HG03575 (cell line): ENCODE measurements around the gene SKAP1.

Experiments
- ATAC-seq: cut with Tn5 transposase; IDR thresholded peaks from one replicate; pipeline ENCODE4 v1.9.1; 2021; ENCODE audit not compliant: unreplicated experiment, insufficient number of reproducible peaks, low FRiP score; ENCODE audit errors: extremely low read depth

The SKAP1 gene

DNA sequence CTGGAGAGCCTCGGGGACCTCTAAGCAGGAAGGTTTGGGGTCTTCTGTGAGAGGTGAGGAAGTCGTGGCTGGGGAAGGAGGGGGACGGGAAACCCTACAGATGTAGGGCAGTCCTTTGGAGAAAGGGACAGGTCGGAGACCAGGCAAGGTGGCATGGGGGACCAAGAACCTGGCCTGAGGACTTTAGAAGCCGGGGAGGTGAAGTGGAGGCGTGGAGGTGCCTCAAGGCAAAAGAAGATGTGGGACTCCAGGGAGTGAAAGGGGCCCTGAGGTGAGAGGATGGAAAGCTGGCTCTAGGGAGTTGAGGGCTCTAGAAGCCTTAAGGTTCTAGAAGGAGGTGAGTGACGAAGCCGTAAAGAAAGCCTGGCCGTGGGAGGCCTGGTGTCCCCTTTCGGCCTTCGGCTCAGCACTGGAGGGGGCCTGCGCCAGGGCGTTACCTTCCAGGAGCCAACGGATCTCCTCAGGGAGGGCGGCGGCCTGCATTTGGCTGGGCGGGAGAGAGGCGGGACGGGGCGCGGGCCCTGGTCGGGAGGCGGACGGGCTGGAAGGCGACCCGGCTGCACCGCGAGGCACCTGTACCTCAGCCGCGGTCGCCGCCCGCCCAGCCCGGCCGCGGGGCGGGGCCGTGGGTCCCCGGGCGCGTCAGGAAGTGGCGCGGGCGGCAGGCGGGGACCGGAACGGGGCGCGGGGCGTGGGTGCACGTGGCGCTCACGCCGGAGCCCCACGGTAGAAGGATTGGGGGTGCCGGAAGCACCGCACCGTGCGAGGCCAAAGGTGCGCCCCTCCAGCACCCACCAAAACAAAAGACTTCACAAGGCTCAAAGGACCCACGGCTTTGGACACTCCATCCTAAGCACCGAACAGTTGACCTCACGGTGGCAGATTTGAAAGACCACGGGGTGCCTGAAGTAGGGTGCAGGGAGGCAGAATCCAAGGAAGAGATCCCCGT lies at the start of gene SKAP1:
Gene SKAP1, minus strand, starts transcription at position 577 of the 949 bp plus-strand sequence.
- ATAC-seq: no peak

DNA sequence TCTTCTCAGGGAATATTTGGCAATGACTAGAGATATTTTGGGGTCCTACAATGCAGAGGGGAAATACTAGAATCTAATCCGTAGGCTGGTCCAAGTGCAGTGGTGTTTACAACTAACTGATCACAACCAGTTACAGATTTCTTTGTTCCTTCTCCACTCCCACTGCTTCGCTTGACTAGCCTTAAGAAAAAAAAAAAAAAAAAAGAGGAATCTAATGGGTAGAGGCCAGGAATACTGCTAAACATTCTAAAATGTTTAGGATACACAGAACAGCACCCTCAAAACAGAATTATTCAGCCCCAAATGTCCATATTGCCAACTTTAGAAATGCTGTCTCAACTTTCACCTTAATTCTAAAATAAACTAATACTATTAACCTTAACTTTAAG lies 49.0 kb upstream of the SKAP1 start:
- no peak for ATAC-seq

DNA sequence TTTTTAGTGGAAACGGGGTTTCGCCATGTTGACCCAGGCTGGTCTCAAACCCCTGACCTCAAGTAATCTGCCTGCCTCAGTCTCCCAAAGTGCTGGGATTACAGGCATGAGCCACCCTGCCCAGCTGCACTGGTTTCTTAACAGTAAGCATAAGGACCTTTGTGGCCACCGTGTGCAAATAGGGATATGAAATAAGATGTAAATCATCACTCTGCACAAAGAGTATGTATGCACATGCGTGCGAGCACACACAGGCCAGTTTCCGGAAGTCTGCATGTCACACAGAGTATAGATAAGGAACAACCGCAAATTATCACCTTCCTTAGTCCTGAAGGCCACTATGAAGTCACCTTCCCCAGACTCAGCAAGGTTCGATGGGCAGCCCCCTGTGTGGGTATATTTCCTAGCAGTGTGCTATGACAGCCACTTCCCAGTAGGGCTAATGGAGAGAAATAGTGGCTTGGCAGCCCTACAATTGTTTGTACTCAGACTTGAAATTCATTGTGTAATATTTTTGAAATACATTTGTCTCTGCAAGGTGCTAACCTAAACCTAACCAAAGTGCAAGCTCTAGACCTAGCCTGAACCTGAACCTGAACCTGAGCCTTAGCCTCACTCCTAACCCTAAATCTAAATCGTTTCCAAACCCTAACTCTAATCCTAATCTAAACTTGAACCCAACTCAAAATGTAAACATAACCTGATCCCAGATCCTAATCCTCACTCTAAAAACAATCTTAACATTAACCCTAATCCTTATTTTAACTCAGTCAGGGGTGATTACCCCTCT lies 48.4 kb upstream of the SKAP1 start:
- no peak for ATAC-seq

DNA sequence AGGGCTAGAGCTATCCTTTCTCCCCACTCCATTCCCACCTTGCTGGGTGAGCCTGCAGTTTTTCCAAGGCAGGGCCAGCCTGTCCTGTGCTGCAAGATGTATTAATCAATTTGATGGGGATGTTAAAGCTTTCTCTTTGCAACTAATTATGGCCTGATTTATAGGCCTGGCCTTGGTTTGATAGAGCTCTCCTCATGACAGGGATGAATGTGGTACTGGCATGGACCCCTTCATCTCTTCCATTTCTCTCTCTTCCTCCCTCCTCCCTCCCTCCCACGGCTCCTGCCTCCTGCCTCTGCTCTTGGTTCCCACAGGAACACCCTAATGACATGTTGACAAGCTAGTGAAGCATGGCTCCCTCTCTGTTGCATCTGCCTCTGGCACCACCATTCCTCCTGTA lies 47.2 kb upstream of the SKAP1 start:
- ATAC-seq: no peak

DNA sequence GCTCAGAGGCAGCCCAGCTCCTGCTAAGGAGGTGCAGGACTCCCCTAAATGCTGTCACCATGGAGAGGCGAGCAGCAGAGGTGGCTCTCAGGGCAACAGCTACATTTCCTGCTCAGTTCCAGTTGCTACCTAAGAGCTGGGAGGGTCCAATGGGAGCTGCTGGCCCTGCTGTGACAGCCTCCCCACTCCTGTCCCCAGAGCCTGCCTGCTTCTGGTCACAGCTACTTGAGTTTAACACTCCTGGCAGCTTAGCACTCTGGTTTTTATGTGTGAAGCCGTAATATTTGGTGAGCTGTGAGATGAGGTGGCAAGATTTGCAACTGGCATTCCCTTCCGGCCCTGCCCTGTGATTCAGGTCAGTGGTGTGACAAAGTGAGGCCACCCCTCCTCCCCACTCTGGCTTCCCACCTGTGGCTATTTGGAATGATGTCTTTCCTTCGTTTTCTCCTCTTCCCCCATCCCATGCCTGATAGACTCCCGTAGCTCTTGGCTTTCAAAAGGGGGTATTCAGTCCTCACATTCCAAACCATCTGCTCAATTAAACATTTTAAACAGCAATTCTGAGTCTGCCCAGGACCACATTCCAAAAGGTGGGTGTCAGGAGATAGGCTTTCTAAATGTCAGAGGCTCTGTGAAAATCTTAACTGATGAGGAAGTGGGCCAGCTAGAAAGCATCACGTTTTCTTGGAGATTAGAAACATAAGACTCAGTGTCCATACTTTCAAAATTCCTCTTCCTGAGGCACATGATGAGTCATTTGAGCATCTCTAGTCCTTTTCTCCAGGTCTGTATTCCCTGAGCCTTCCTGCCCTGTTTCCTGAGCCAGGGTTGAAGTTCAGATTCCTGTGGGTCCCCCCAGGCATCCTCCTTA lies 42.6 kb upstream of the SKAP1 start:
- no peak for ATAC-seq

DNA sequence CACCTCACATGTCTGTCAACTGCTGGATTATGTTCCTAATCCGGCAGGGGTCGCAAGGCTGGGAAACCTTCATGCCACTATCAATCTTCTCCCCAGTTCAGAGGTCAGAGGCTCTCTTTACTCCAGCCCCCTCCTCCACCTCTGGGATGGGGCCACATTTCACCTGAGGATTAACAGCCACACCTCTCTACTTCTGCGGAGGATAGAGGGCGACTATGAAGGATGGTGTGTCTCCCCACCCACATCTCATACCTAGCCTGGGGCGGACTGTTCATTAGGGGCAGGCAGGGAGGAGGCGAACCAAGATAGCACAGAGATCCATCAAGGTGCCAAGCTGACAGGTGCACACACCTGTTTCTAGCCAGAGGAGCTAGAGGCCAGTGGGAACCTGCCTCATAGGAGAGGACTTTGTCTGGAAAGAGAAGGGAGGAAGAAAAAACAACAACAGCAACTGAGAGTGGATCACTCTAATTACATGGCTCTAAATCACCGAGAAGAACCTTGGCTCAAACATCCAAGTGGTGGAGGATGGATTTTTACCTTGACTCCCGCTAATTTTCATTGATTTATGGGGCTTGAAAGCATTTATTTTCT lies 41.9 kb upstream of the SKAP1 start:
- no peak for ATAC-seq

DNA sequence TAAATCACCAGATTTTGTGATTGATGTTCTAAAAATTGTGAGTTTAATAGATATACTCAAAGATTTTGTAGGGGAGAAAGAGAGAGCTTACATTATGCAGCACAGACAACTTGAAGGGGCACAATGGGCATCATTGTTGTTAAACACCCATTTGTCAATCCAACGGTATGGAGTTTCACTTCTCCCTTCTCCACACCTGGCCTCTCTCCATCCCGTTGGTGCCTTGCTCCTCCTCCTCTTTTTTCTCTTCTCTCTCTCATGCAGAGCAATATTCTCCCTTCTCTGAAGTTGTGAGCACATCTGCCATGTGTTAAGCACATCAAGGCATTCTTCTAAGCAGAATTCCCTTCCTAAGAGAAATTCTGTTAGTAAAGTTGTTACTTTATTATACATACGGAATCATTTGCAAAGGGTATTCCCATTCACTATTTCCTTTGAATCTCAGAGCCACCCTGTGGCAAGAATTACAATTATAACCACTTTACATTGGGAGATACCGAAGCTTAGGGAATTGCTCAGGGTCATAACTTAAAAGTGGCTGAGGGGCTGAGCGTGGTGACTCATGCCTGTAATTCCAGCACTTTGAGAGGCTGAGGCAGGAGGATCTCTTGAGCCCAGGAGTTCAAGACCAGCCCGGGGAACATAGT lies 40.5 kb upstream of the SKAP1 start:
- ATAC-seq: no peak

DNA sequence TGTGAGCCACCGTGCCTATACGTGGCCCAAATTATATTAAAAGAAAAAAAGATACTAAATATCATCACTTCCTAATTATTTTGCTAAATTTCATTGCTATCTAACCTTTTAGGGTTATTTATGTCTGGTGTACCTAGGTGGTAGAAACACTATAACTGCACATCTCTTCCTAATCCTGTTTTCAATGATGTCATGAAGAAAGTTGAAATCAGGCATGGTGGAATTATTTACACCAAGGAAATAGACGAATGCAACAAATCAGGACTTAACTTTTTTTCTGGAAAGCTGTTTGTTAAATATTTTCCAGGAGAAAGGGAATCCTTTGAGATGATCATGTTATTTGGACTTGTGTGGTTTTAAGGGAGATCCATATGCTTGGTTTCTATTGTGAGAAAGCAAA lies 39.2 kb upstream of the SKAP1 start:
- no peak for ATAC-seq

DNA sequence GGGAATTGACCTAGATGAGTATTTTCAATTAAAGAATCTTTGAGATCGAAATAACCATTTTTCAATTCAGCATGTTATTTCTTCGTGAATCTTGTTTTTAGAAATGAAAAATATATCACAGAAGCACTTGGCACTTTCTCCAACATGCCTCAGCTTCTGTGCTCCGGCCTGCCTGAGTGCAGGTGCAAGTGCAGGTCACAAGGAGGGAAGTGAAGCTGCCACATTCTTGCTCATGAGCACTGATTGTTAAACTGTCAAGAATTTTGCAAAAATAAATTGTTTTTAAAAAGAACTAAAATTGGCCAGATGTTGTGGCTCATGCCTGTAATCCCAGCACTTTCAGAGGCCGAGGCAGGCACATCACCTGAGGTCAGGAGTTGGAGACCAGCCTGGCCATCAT lies 38.3 kb upstream of the SKAP1 start:
- no peak for ATAC-seq

DNA sequence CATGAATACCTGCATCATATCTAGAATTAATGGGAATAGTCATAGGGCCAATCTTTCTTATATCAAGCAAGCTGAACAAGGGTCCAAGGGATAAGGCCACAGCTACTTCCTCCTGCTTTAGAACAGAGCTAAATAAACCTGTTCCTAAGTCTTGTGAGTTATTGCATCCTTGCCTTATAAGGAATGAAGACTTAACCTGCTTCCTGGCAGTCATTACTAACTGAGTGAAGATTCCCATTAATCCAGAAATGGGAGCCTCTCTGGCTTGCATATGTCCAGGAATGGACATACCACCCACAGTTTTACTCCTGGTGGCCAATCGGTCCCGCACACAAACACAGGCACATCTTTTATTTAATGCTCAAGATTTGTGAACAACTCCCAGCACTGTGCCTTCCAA lies 35.9 kb upstream of the SKAP1 start:
- no peak for ATAC-seq

DNA sequence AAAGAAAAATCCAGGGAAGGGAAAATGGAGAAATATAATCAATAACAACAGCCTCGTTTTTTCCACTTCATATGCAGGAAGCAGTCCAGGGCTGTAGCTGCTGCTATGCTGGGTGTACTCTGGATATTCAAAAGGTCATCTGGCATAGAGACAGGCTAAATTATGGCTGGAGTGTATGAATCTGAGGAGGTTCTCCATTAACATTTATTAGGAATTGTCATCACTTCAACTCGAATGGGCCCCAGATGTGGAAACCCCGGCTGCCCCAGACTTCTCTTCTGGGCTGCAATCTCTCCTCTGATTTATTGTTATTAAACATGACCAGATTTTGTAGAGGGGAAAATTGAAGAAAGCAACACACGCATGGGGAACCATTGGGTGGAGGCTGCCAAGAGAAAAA lies 33.5 kb upstream of the SKAP1 start:
- no peak for ATAC-seq

DNA sequence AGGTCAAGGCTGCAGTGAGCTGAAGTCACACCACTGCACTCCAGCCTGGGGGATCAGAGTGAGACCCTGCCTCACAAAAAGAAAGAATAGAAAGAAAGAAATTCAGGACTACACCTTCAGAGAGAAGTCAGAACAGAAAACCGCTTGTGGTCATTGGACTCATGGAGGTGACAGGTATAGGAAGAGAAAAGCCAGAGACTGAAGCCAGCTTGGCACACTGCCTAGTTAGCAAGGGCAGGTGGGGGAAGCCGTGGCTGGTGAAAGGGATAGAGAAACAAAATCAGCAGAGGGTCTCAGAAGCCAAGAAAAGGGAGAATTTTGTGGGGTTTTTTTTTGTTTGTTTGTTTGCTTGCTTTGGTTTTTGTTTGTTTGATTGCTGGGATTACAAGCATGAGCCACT lies 32.9 kb upstream of the SKAP1 start:
- no peak for ATAC-seq

DNA sequence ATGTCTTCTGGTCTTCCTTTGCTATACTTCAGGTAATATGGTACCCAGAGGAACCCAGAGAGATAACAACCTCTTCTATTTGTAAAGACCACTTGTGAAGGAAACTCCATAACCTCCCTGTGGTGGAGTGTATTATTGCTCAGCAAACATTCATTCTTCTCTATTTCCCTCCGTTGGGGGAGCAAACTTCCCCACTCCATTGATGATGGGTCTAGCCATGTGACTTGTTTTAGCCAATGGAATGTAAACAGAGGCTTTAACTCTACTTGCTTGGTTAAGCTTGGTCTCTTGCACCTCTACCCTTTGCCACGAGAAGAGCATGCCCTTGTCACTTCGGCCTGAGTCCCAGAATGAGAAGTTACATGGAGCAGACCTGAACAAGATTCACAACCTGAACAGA lies 30.0 kb upstream of the SKAP1 start:
- ATAC-seq: no peak

DNA sequence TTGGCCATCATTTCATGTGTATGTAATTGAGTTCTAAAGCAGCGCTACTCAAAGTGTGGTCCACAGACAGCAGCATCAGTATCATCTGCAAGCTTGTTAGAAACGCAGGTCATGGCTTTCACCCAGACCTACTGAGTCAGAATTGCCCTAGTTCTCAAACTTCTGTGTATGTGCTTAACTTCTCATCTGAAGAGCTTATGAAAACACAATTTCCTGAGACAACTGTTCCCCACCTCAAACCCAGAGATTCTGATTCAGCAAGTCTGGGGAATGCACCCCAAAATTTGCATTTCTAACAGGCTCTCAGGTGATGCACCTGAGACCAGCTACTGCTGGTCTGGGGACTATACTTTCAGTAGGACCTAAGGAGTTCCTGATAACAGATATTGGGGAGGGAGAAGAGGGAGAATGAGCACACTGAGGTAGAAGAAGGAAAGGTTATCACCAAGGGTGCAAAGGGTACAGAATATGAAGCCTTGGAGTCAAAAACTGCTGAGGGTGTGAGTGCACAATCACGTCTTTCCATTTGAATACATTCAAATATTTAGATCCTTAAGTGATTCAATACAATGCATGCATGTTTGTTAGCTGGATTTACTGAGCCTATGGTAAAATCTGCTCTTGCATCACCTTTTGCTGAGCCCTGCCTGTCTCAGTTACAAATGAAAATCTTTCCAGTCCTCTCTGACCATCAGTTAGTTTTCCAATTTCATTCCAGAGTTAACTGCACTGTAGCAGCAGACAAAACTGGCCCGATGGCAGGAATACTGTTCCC lies 29.2 kb upstream of the SKAP1 start:
- ATAC-seq: no peak

DNA sequence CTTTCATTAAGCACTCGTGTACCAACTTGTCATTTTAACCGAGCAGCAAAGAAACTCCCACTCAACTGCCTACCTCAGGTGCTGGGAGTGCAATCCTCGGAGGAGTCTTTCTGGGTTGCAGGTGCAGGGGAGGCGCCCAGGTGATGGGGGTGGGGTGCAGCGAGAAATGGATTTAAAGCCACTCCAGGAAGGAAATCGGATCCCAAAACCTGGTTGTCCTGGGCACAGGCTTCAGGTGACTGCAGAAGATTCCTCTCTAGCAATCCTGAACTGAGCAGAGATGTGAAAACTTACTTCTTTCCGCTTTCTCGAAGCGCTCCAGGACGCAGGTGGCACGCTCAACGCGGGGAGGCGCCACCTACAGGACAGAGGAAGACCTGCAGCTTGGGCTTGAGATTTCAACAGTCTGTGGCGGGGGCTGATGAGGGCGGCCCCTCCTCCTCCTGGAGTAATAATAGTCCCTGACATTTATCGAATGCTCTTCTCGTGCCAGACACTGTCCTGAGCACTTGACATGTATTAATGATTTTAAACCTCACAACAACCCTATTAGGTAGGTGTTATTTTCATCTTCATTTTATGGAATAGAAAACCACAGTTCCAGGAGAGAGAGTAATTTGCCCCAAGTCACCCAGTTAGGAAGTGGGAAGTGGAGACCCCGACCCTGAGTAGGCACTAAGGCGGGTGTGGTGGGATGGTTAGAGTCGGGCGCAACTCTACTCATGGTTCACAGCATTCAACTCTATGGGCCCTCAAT lies 27.2 kb upstream of the SKAP1 start:
- no peak for ATAC-seq

DNA sequence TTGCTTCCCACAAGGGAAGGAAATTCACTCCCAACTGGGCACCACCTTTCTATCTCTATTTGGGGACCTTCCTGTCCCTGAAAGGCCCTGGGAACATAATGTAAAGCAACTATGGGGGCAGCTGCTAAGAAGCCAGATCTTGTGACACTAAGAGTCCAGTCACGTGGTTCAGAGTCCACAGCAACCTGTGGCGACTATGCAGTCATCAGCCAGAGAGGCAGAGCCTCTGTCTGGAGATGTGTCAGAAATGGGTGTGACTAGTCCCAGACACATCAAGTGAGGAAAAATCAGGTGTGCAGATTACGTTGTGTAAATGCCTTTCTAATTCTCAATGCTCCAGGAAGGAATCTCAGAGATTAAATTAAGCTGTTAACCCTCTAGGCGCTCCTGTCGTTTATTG lies 26.6 kb upstream of the SKAP1 start:
- no peak for ATAC-seq

DNA sequence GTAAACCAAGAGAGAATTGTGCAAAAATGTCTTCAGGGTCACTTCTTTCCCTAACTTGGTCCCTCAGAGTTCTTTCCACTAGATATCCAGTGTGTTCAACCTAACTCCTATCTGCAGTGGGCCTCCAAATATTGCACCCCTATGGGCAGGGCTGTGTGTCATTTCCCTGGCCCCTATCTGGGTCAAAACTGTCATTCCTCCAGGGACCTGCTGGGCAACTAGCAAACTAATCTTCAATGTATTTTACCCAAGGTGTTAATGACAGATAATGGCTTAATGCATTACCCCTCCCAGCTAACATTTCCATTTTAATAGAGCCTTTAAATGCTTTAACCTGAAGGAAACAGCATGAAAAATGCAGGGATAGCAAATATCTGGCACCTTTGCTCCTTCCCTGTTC lies 25.8 kb upstream of the SKAP1 start:
- ATAC-seq: no peak
